Dendritic cell treated with granulocyte-macrophage colony-stimulating factor and Interleukin-4, amounts not matched to agents 40 ng/mL and 50 ng/mL, for 4 days (primary cell): Measurements from ENCODE around the gene FAM131C.

Experiments used
- H3K27ac Mint-ChIP-seq: one replicate; pipeline ENCODE4 v1.8.0; 2022; ENCODE audit warnings: mild to moderate bottlenecking, mixed read lengths
- H3K27me3 Mint-ChIP-seq: one replicate; pipeline ENCODE4 v1.8.0; 2022; ENCODE audit warnings: mild to moderate bottlenecking, mixed read lengths
- H3K36me3 Mint-ChIP-seq: one replicate; pipeline ENCODE4 v1.8.0; 2022; ENCODE audit warnings: low read depth, mixed read lengths
- H3K4me1 Mint-ChIP-seq: one replicate; pipeline ENCODE4 v1.8.0; 2022; ENCODE audit warnings: low read depth, mixed read lengths
- H3K4me3 Mint-ChIP-seq: one replicate; pipeline ENCODE4 v1.8.0; 2022; ENCODE audit warnings: mild to moderate bottlenecking, moderate library complexity, mixed read lengths
- H3K9me3 Mint-ChIP-seq: one replicate; pipeline ENCODE4 v1.8.0; 2022; ENCODE audit warnings: mixed read lengths
- intact Hi-C: fragments of 100-400 bp; cut with micrococcal nuclease; formaldehyde crosslinking; loops from one replicate; pipeline ENCODE4 v1.15.0; 2022

The FAM131C gene

GRCh38 chr1:16018749-16019643 lies 54.5 kb downstream of the FAM131C start:
- H3K27me3 Mint-ChIP-seq: peaks cover 54% of the 10 kb centered on the region
- intact Hi-C loops: no loop called here
- H3K4me1 Mint-ChIP-seq: peaks cover 23% of the 10 kb centered on the region
- no peak overlapping the region for H3K4me3 Mint-ChIP-seq
- no peak overlapping the region for H3K27ac Mint-ChIP-seq
- H3K36me3 Mint-ChIP-seq: no peaks in the 10 kb centered on the region
- no peaks in the 10 kb centered on the region for H3K9me3 Mint-ChIP-seq

- peaks cover 23% of the 10 kb centered on the region for H3K4me1 Mint-ChIP-seq
- no peak overlapping the region for H3K4me3 Mint-ChIP-seq
- H3K36me3 Mint-ChIP-seq: no peaks in the 10 kb centered on the region
- H3K27ac Mint-ChIP-seq: no peak overlapping the region
- intact Hi-C loops: no loop called here
- no peaks in the 10 kb centered on the region for H3K9me3 Mint-ChIP-seq
- H3K27me3 Mint-ChIP-seq: peaks cover 57% of the 10 kb centered on the region
Measured at GRCh38 chr1:16018308-16018707, 55.1 kb downstream of the FAM131C start.

DNA sequence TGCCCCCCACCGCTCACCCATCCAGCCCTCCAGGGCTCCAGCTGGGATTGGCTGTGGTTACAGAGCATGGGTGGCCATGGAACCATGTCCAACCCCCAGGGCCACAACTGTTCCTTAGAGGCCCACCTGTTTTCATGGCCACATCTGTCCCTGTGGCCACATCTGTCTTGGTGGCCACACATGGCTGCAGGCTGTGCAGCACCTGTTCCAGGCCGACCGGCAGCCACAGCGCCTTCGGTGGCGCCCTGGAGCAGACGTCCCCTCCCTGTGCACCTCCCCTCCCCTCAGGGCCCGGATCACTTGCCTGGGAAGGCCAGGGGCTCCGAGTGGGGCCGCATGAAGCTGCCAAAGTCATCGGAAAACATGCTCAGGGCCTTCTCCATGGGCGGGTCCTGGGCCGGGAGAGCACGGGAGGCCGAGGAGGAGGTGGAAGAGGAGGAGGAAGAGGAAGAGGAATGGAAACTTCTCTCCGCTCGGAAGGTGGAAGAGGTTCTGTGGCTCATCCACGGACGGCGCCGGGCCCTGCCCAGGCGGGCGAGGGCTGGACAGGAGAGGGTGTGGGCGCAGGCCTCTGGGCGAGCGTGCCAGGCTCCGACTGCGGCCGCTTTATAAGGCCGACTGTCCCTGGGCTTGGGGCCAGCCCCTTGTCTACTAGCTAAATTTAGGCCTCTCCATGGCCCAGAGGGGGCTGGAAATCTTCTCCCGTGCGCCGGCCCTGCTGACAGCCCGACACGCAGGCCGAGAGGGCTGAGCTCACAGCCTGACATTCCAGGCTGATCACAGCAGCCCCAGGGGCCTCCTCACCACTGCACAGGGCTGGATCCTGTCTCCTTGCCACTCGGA lies 55.8 kb downstream of the FAM131C start, which contains the start of gene HSPB7:
Gene HSPB7, minus strand, starts transcription at position 583 of the 843 bp plus-strand sequence. Its CDS starts 80 bp downstream, at position 503.
- H3K27ac Mint-ChIP-seq: no peak within 1 kb of the TSS
- peaks cover 56% of the 10 kb centered on the region for H3K27me3 Mint-ChIP-seq
- H3K36me3 Mint-ChIP-seq: no peaks in the 10 kb centered on the region
- intact Hi-C loops: no loop called here
- peaks cover 23% of the 10 kb centered on the region for H3K4me1 Mint-ChIP-seq
- no peak within 1 kb of the TSS for H3K4me3 Mint-ChIP-seq
- H3K9me3 Mint-ChIP-seq: no peaks in the 10 kb centered on the region

DNA sequence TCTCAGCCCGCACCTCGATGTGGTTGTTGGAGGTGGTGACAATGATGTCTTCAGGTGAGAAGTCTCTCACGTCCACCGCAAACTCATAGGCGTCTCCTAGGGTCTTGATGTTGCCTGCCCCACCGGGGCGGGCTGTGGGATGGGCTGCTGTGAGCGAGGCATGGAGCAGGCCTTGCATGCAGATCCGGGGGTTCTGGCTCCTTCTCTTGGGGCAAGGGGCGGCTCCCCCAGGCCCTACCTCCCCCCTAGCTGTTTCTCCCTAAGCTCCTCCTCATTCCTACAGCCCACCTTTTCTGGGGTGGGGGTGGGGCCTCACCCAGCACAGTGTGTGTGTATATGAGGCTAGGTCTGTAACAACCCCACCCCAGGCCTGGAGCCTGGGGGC lies 56.4 kb downstream of the FAM131C start:
- Mint-ChIP-seq H3K36me3 (no peaks in the 10 kb centered on the region), H3K27ac (no peak overlapping the region), H3K4me1 (peaks cover 28% of the 10 kb centered on the region), H3K9me3 (no peaks in the 10 kb centered on the region), H3K4me3 (no peak overlapping the region), H3K27me3 (peaks cover 55% of the 10 kb centered on the region)
- intact Hi-C loops: no loop called here

- intact Hi-C loops: no loop called here
- no peak overlapping the region for H3K4me3 Mint-ChIP-seq
- peaks cover 48% of the 10 kb centered on the region for H3K27me3 Mint-ChIP-seq
- peaks cover 28% of the 10 kb centered on the region for H3K4me1 Mint-ChIP-seq
- no peaks in the 10 kb centered on the region for H3K9me3 Mint-ChIP-seq
- no peak overlapping the region for H3K27ac Mint-ChIP-seq
- no peaks in the 10 kb centered on the region for H3K36me3 Mint-ChIP-seq
Measured at GRCh38 chr1:16015960-16016901, 57.2 kb downstream of the FAM131C start.

- Mint-ChIP-seq H3K4me3 (no peak overlapping the region), H3K27ac (no peak overlapping the region), H3K4me1 (peaks cover 28% of the 10 kb centered on the region), H3K27me3 (peaks cover 48% of the 10 kb centered on the region), H3K9me3 (no peaks in the 10 kb centered on the region), H3K36me3 (no peaks in the 10 kb centered on the region)
- intact Hi-C loops: no loop called here
Measured at GRCh38 chr1:16015491-16015890, 58.0 kb downstream of the FAM131C start.

GRCh38 chr1:16014509-16015482 lies 58.7 kb downstream of the FAM131C start:
- no peak overlapping the region for H3K4me3 Mint-ChIP-seq
- intact Hi-C loops: no loop called here
- H3K27me3 Mint-ChIP-seq: peaks cover 44% of the 10 kb centered on the region
- H3K27ac Mint-ChIP-seq: no peak overlapping the region
- no peaks in the 10 kb centered on the region for H3K9me3 Mint-ChIP-seq
- peaks cover 28% of the 10 kb centered on the region for H3K4me1 Mint-ChIP-seq
- no peaks in the 10 kb centered on the region for H3K36me3 Mint-ChIP-seq

GRCh38 chr1:16013908-16014258 lies 59.6 kb downstream of the FAM131C start:
- no peaks in the 10 kb centered on the region for H3K9me3 Mint-ChIP-seq
- H3K4me3 Mint-ChIP-seq: no peak overlapping the region
- peaks cover 40% of the 10 kb centered on the region for H3K27me3 Mint-ChIP-seq

GRCh38 chr1:16013220-16013907 lies 60.1 kb downstream of the FAM131C start:
- Mint-ChIP-seq H3K27me3 (peaks cover 37% of the 10 kb centered on the region), H3K27ac (no peak overlapping the region)

More at GRCh38 chr1:16013908-16014258, 59.6 kb downstream of the FAM131C start:
- no peaks in the 10 kb centered on the region for H3K36me3 Mint-ChIP-seq
- intact Hi-C loops: no loop called here
- H3K4me1 Mint-ChIP-seq: peaks cover 28% of the 10 kb centered on the region
- H3K27ac Mint-ChIP-seq: no peak overlapping the region

DNA sequence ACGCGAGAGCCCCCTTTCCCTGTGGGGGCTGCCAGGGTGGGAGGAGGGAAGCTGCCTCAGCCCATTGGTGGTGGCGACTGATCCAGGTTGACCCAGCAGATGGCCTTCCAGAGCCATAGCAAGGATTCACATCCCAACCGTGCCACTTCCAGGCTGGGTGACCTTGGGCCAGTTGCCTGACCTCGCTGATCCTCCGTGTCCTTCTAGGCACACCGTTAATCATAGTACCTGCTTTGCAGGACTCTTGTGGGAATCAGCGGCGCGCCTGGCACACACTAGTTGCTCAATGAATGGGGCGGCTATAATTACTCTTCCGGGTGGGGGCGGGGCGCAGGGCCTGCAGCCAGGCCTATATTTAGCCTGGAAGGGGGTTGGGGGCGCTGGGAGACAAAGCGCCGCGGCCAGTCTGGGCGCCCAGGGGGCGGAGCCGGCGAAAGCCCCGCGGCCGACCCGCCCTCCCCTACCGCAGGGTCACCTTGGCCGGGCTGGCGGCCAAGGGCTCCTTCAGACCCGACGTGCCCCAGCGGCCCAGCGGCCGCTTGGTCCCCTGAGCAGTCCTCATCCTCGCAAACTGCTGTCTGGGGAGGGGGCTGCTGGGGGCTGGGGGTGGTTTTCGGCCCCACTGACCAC lies 60.7 kb downstream of the FAM131C start:
- Mint-ChIP-seq H3K4me3 (peak overlapping the region; percentile 43), H3K4me1 (peaks cover 19% of the 10 kb centered on the region), H3K9me3 (no peaks in the 10 kb centered on the region), H3K27ac (no peak overlapping the region), H3K27me3 (peaks cover 32% of the 10 kb centered on the region), H3K36me3 (no peaks in the 10 kb centered on the region)
- intact Hi-C loops: no loop called here

More at GRCh38 chr1:16013220-16013907, 60.1 kb downstream of the FAM131C start:
- H3K4me3 Mint-ChIP-seq: peak overlapping the region; percentile 43
- peaks cover 26% of the 10 kb centered on the region for H3K4me1 Mint-ChIP-seq
- no peaks in the 10 kb centered on the region for H3K9me3 Mint-ChIP-seq
- intact Hi-C loops: no loop called here
- H3K36me3 Mint-ChIP-seq: no peaks in the 10 kb centered on the region

DNA sequence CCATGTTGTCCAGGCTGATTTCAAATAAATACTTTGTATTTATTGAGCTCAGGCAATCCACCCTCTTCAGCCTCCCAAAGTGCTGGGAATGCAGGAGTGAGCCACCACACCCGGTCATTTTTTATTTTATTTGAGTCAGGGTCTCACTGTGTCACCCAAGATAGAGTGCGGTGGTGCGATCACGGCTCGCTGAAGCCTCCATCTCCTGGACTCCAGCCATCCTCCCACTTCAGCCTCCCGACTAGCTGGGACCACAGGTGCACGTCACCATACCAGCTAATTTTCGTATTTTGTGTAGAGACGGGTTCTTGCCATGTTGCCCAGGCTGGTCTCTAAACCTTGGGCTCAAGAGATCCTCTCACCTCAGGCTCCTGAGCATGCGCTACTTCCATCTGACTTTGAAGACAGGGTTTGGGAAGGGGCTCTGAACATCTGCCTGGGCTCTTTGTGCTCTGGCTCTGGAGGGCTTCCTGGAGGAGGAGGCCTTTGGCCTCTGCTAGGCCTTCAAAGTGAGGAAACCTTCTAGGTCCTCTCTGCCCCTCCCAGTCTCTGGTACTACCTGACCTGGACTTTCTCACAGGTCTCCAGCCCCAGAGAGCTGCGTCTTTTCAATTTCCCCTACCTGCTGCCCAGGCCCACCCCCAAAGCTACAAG lies 61.4 kb downstream of the FAM131C start:
- Mint-ChIP-seq H3K4me3 (peak overlapping the region; percentile 43), H3K27me3 (peaks cover 31% of the 10 kb centered on the region), H3K27ac (no peak overlapping the region), H3K36me3 (no peaks in the 10 kb centered on the region), H3K9me3 (no peaks in the 10 kb centered on the region), H3K4me1 (peaks cover 16% of the 10 kb centered on the region)
- intact Hi-C loops: no loop called here
